Naive thymus-derived CD8-positive, alpha-beta T cell (primary cell): ENCODE results near the gene ODAD3. TPM values are rescaled to one million over a fixed set of nuclear protein-coding genes. Genes with fewer than 3 reads are reported as not detected.
A peak's percentile ranks its signal among the peaks of the same experiment; 100 is the strongest.
"Not testable (repeated sequence)": the region's sequence is repeated elsewhere in the genome, so short reads cannot be mapped to it uniquely, and the experiment has no call there.

ENCODE experiments used
- ATAC-seq, 2 donors: fragments of 150-1000 bp; cut with Tn5 transposase in 1 of 2; sonication (Bioruptor Pico), chemical (Tn5 transposase) in 1 of 2; 1 replicate in 1 of 2; 2 replicates in 1 of 2; pipeline ENCODE4 v1.10.0; 2021; ENCODE audit warnings: mild to moderate bottlenecking in 2 of 2, moderate library complexity in 2 of 2
- POLR2A ChIA-PET: fragments of 350-600 bp; sonication (Branson Sonifier 250); formaldehyde crosslinking; loops from one replicate; lab custom pipeline; 2021; ENCODE audit warnings: antibody characterized with exemption; lab: Charles Lee
- DNase-seq, 10 donors: peaks; one replicate each; pipeline versions ENCODE4 v3.0.0 to v3.0.0-alpha.2; 2020 to 2022
- H3K27ac Mint-ChIP-seq, 10 donors: one replicate each; pipeline ENCODE4 v1.8.0; 2020 to 2022; ENCODE audit warnings: mild to moderate bottlenecking in 10 of 10, mixed read lengths in 10 of 10, moderate library complexity in 4 of 10, inconsistent platforms in 1 of 10
- H3K27me3 Mint-ChIP-seq, 5 donors: one replicate each; pipeline ENCODE4 v1.8.0; 2021 to 2022; ENCODE audit warnings: mixed read lengths in 5 of 5
- H3K36me3 Mint-ChIP-seq, 3 donors: one replicate each; pipeline ENCODE4 v1.8.0; 2020 to 2022; ENCODE audit warnings: mixed read lengths in 3 of 3, mild to moderate bottlenecking in 2 of 3, inconsistent platforms in 1 of 3
- H3K4me1 Mint-ChIP-seq, 4 donors: one replicate each; pipeline ENCODE4 v1.8.0; 2021 to 2022; ENCODE audit warnings: mixed read lengths in 4 of 4
- H3K4me3 Mint-ChIP-seq, 10 donors: one replicate each; pipeline ENCODE4 v1.8.0; 2020 to 2022; ENCODE audit warnings: mild to moderate bottlenecking in 10 of 10, mixed read lengths in 10 of 10, moderate library complexity in 6 of 10, inconsistent platforms in 1 of 10
- H3K9me3 Mint-ChIP-seq, 9 donors: one replicate each; pipeline ENCODE4 v1.8.0; 2020 to 2022; ENCODE audit warnings: mixed read lengths in 9 of 9, mild to moderate bottlenecking in 3 of 9, inconsistent platforms in 1 of 9, moderate library complexity in 1 of 9
- polyA plus RNA-seq, 3 donors: library from polyadenylated mRNA; unstranded; fragments of 300-500 nt; fragmentation: Illumina TruSeq; gene quantifications; one replicate each; pipeline ENCODE4 v1.2.3, GENCODE V29; 2021
- total RNA-seq, 8 experiments: library from RNA in 2 of 8; stranded (reverse) in 2 of 8; gene quantifications; one replicate each; pipeline ENCODE4 v1.2.3 and lab custom pipeline; 2021 to 2026

Gene ODAD3
- total and polyA plus RNA-seq, 5 experiments from 2014 or later = not detected

DNA sequence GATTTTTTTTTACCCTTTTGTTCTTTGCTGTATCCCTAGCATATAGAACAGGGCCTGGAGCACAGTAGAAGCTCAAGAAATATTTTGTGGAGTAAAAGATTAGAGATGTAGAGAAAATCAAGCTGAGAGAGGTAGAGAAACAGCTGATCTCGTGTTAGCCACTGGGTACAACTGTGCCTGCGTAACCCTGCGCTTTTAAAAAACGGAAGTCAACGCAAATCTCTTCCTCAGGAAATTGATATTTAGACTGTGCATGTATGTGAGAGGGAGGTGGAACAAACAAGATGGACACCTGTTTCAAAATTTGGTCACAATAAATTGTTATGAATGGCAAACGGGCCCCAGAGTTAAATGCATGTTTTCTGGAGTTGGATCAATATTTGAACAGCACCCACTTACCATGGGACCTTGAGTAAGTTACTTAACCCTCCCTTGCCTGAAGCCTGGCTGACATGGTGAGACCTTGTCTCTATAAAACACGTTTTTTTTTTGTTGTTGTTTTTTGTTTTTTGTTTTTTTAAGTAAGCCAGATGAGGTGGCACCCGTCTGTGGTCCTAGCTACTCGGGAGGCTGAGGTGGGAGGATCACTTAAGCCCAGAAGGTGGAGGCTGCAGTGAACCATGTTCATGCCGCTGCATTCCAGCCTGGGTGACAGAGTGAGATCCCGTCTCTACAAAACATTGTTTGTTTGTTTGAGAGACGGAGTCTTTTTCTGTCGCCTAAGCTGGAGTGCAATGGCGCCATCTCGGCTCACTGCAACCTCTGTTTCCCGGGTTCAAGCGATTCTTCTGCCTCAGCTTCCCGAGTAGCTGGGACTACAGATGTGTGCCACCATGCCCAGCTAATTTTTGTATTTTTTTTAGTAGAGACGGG is 47.5 kb downstream of the ODAD3 start:
- Mint-ChIP-seq H3K4me3 (no peak overlapping the region), H3K4me1 (peaks cover 3 to 22% (median 14%) of the 10 kb centered on the region in 4 donors), H3K27ac (peak overlapping the region in 1 of 10 donors; percentile 61), H3K9me3 (peaks cover 0 to 9% (median 0%) of the 10 kb centered on the region in 9 donors), H3K27me3 (peaks cover 1 to 11% (median 6%) of the 10 kb centered on the region in 5 donors), H3K36me3 (no peaks in the 10 kb centered on the region)
- POLR2A ChIA-PET = interaction anchor here (1.6 kb wide), 1 partner anchor 10 kb away, joined by 5 read pairs; no protein-coding TSS in a partner anchor
- ATAC-seq (peak in 1 of 2 donors; percentile 72), DNase-seq (no peak)

DNA sequence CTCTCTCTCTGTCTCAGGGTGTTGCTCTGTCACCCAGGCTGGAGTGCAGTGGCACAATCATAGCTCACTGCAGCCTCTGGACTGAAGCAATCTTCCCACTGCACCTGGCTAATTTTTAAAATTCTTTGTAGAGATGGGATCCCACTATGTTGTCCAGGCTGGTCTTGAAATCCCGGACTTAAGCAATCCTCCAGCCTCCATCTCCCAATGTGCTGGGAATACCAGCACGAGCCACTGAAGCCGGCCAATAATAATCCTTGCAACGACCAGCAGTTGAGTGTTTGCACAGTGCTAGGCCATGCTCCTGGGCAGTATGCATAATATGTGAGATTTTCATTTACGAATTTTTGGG is 50.2 kb downstream of the ODAD3 start:
- DNase-seq = no peak
- Mint-ChIP-seq H3K4me3 (peak overlapping the region in 4 of 10 donors; percentile 26 to 84 (median 46)), H3K36me3 (peaks cover 0 to 3% (median 0%) of the 10 kb centered on the region in 3 donors), H3K4me1 (peaks cover 16 to 44% (median 36%) of the 10 kb centered on the region in 4 donors), H3K27ac (no peak overlapping the region), H3K9me3 (no peaks in the 10 kb centered on the region), H3K27me3 (peaks cover 3 to 23% (median 10%) of the 10 kb centered on the region in 5 donors)
- POLR2A ChIA-PET = no interaction called here
- no peak for ATAC-seq

DNA sequence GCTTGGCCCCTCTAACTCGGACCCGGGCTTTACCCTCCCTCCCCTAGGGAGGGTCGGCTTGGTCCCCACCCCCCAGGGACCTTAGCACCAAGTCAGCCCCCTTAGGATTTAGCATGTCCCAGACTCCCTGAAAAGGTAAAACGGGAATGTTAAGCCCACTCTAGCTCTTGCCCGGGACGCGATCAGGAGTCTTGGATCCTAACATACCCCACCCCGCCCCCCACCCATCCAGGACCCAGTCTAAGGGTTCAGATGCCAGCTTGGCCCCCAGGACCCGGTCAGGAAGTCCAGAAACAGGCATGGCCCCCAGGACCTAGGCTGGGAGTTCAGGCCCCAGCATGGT is 51.2 kb downstream of the ODAD3 start:
- Mint-ChIP-seq H3K27ac (peak overlapping the region in 1 of 10 donors; percentile 6), H3K36me3 (peaks cover 0 to 3% (median 0%) of the 10 kb centered on the region in 3 donors), H3K4me1 (peaks cover 16 to 46% (median 37%) of the 10 kb centered on the region in 4 donors), H3K27me3 (peaks cover 3 to 23% (median 10%) of the 10 kb centered on the region in 5 donors), H3K9me3 (no peaks in the 10 kb centered on the region), H3K4me3 (peak overlapping the region in 5 of 10 donors; percentile 14 to 84 (median 33))
- no peak for DNase-seq
- ATAC-seq = no peak
- POLR2A ChIA-PET = interaction anchor here (0.6 to 2.0 kb wide), 3 partner anchors 9 to 62 kb away, joined by 3 to 15 read pairs (median 4); partner anchors contain the start of gene SWSAP1

- peak overlapping the region in 5 of 10 donors; percentile 22 to 87 (median 77) for H3K27ac Mint-ChIP-seq
These were observed 51.8 kb downstream of the ODAD3 start for GRCh38 chr19:11382898-11383705.

DNA sequence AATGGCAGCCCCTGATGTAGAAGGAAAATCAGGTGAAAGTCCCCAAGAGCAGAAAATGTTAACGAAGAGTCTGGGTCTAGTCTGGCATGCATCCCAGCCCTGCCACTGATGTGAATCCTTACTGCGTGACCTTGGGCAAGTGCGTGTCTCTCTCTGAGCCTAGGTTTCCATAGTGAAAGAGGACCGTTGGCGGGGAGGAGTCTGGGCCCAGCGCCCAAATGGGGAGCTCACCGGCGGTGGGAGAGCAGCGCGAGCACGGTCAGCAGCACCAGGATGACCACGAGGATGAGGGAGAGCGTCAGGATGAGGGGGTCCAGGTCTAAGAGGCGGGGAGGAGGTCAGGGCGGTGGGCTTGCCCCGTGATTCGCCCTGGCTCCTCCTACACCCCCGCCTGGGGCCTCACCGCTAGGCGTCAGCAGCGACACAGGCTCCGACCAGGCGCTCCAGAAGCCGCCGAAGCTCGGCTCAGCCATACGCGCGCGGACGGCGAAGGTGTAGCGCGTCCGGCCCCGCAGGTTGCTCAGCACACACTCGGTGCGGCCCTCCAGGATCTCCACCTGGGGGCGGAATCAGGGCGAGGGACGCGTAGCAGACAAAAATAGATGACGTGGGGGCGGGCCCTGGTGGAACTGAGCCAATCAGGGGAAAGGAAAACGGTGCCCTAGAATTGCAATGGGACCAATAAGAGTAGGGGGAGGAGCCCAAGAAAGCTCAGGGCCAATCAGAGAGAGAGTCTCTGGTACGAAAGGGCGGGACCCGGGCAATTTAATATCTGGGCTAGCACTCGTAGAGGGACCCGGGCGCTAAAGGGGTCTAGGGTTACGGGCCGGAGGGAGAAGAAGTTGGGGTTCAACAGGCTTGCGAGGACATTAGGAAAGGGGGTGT is 54.0 kb downstream of the ODAD3 start:
- Mint-ChIP-seq H3K4me1 (peaks cover 21 to 55% (median 51%) of the 10 kb centered on the region in 4 donors), H3K27me3 (peaks cover 3 to 23% (median 10%) of the 10 kb centered on the region in 5 donors), H3K9me3 (no peaks in the 10 kb centered on the region), H3K36me3 (peaks cover 3 to 4% (median 4%) of the 10 kb centered on the region in 3 donors), H3K4me3 (peak overlapping the region; percentile 84 to 99 (median 94)), H3K27ac (peak overlapping the region; percentile 89 to 99 (median 96))
- DNase-seq (peak; percentile 90 to 99 (median 98)), ATAC-seq (peak; percentile 87 to 89)
- POLR2A ChIA-PET = interaction anchor here (0.5 to 2.2 kb wide), 11 partner anchors 21 to 1060 kb away, joined by 3 to 18 read pairs (median 4); partner anchors contain the start of genes CCDC159, ECSIT, ELOF1 and ODAD3

More at GRCh38 chr19:11382898-11383705, 51.8 kb downstream of the ODAD3 start:
- ATAC-seq = no peak
- Mint-ChIP-seq H3K4me1 (peaks cover 16 to 47% (median 39%) of the 10 kb centered on the region in 4 donors), H3K4me3 (peak overlapping the region; percentile 53 to 84 (median 70)), H3K36me3 (peaks cover 0 to 3% (median 0%) of the 10 kb centered on the region in 3 donors), H3K9me3 (no peaks in the 10 kb centered on the region), H3K27me3 (peaks cover 3 to 23% (median 10%) of the 10 kb centered on the region in 5 donors)
- POLR2A ChIA-PET = interaction anchor here (0.5 to 2.0 kb wide), 8 partner anchors 8 to 819 kb away, joined by 3 to 15 read pairs (median 3); partner anchors contain the start of gene SWSAP1
- DNase-seq = peak in 9 of 10 donors; percentile 12 to 71 (median 36)

GRCh38 chr19:11379857-11380350 is 55.0 kb downstream of the ODAD3 start:
- POLR2A ChIA-PET = interaction anchor here (0.7 to 1.9 kb wide), 3 partner anchors 22 to 179 kb away, joined by 3 to 8 read pairs (median 4); partner anchors contain the start of gene ELOF1
- Mint-ChIP-seq H3K36me3 (peaks cover 3 to 4% (median 4%) of the 10 kb centered on the region in 3 donors), H3K4me3 (peak overlapping the region in 9 of 10 donors; percentile 84 to 99 (median 93)), H3K27ac (peak overlapping the region; percentile 89 to 99 (median 96)), H3K9me3 (no peaks in the 10 kb centered on the region), H3K27me3 (peaks cover 3 to 21% (median 10%) of the 10 kb centered on the region in 5 donors), H3K4me1 (peaks cover 26 to 56% (median 55%) of the 10 kb centered on the region in 4 donors)
- ATAC-seq = no peak
- no peak for DNase-seq

GRCh38 chr19:11379269-11379845 is 55.6 kb downstream of the ODAD3 start:
- Mint-ChIP-seq H3K4me1 (peaks cover 26 to 56% (median 54%) of the 10 kb centered on the region in 4 donors), H3K27me3 (peaks cover 2 to 21% (median 10%) of the 10 kb centered on the region in 5 donors), H3K4me3 (peak overlapping the region in 2 of 10 donors; percentile 10 to 84), H3K27ac (peak overlapping the region in 1 of 10 donors; percentile 63)
- DNase-seq, H3K9me3 Mint-ChIP-seq, H3K36me3 Mint-ChIP-seq, ATAC-seq: not testable (repeated sequence)
- POLR2A ChIA-PET = interaction anchor here (0.7 kb wide), 2 partner anchors 55 to 450 kb away, joined by 3 read pairs; no protein-coding TSS in a partner anchor

DNA sequence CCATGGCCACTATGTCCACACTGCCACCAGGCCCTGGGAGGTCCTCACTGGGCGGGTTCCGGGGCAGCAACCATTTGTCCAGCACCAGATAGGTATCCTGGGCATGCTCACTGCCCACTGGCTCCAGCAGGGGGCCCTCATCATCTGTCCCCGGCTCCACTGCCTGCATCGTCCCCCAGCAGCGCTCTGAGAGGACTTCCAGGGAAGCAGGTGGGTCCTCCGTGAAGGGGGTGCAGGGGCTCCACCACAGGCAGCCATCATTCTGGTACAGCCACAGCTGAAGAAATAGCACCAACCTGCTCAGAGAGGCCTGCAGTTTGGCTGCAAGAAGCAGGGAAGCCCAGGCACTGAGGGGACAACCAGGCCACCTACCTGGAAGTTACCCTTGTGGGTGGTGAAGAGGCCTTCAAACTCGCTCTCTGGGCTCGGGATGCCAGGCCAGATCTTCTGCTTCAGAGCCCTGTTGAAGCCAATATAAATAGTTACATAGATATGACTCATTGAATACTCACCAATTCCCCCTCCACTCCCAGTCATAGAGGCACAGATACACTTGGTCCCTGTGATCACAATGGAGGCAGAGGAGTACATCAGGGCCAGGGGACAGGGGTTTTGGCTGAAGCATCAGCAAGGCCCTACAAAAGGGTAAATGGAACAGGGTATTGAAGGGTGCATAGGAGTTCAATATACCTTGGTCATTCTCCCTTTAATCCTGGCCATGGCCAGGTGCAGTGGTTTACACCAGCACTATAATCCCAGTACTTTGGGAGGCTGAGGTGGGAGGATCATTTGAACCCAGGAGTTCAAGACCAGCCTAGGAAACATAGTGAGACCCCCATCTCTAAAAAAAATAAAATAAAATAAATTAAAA is 56.4 kb downstream of the ODAD3 start:
- Mint-ChIP-seq H3K36me3 (peaks cover 3 to 4% (median 4%) of the 10 kb centered on the region in 3 donors), H3K27me3 (peaks cover 2 to 21% (median 10%) of the 10 kb centered on the region in 5 donors), H3K4me1 (peaks cover 26 to 56% (median 52%) of the 10 kb centered on the region in 4 donors), H3K9me3 (no peaks in the 10 kb centered on the region), H3K4me3 (peak overlapping the region in 4 of 10 donors; percentile 10 to 60 (median 38)), H3K27ac (peak overlapping the region in 3 of 10 donors; percentile 44 to 79 (median 53))
- DNase-seq = no peak
- POLR2A ChIA-PET = interaction anchor here (0.7 kb wide), 1 partner anchor 449 kb away, joined by 3 read pairs; no protein-coding TSS in a partner anchor
- no peak for ATAC-seq

- Mint-ChIP-seq H3K36me3 (peaks cover 3 to 4% (median 4%) of the 10 kb centered on the region in 3 donors), H3K27ac (peak overlapping the region in 2 of 10 donors; percentile 16 to 86), H3K4me3 (peak overlapping the region in 4 of 10 donors; percentile 18 to 38 (median 26)), H3K9me3 (no peaks in the 10 kb centered on the region), H3K4me1 (peaks cover 28 to 51% (median 49%) of the 10 kb centered on the region in 4 donors), H3K27me3 (peaks cover 2 to 14% (median 6%) of the 10 kb centered on the region in 5 donors)
- no peak for DNase-seq
- POLR2A ChIA-PET = interaction anchor here (1.4 kb wide), 1 partner anchor 9 kb away, joined by 5 read pairs; no protein-coding TSS in a partner anchor
- ATAC-seq = no peak
These were observed 57.2 kb downstream of the ODAD3 start for GRCh38 chr19:11377756-11378155.
